ENCODE data around the gene TMEM41A.
"Not testable (repeated sequence)": the region's sequence is repeated elsewhere in the genome, so short reads cannot be mapped to it uniquely, and the experiment has no call there.

Gene TMEM41A

DNA sequence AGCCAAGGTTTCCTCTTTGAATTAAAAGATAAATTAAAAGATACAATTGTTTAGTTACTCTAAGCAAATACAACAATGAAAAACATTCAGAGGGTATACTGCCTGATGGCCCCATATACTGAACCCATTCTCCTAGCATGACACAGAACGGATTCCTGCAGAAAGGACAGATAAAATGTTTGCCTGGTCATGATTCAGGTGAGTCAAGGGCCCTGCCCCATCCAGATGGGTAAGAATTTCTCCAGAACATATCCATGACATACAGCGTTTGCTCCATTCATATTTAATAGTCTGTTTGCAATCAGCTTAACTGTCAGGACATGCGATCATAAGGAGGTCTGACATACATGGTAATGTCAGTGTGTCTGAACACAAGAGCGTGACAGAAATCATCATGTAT is 8.6 kb downstream of the TMEM41A start:
- no peak overlapping the region for H3K4me3 ChIP-seq (ENCODE audit: low read depth, low read length)
- TF ChIP-seq, protein P1, sequence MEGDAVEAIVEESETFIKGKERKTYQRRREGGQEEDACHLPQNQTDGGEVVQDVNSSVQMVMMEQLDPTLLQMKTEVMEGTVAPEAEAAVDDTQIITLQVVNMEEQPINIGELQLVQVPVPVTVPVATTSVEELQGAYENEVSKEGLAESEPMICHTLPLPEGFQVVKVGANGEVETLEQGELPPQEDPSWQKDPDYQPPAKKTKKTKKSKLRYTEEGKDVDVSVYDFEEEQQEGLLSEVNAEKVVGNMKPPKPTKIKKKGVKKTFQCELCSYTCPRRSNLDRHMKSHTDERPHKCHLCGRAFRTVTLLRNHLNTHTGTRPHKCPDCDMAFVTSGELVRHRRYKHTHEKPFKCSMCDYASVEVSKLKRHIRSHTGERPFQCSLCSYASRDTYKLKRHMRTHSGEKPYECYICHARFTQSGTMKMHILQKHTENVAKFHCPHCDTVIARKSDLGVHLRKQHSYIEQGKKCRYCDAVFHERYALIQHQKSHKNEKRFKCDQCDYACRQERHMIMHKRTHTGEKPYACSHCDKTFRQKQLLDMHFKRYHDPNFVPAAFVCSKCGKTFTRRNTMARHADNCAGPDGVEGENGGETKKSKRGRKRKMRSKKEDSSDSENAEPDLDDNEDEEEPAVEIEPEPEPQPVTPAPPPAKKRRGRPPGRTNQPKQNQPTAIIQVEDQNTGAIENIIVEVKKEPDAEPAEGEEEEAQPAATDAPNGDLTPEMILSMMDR (conservative IDR thresholded peaks at IDR 0.05; ENCODE audit: low read depth, low read length) = no peak
- DNase-seq (ENCODE audit: low read depth) = no peak

DNA sequence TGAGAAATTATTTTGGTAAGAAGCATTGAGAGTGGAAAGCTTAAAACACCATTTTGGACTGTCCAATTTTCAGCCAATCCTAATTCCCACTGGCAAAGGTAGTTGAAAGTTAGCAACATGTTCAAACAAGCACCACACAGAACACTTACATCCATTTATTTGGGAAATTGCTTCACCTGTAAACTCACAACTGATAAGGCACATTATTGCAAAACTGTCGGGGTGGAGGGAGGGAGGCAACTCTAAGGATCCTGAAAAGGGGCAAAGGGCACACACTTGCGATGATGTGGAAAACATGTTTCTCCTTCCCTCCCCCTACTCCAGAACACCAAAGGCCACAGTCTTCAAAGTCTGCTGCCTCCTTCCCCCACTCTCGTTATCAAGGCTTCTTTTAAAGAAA is 9.4 kb downstream of the TMEM41A start:
- H3K4me3 ChIP-seq (ENCODE audit: low read depth, low read length) = no peak overlapping the region
- DNase-seq (ENCODE audit: low read depth) = no peak
- TF ChIP-seq, protein P1 (conservative IDR thresholded peaks at IDR 0.05; ENCODE audit: low read depth, low read length) = no peak

DNA sequence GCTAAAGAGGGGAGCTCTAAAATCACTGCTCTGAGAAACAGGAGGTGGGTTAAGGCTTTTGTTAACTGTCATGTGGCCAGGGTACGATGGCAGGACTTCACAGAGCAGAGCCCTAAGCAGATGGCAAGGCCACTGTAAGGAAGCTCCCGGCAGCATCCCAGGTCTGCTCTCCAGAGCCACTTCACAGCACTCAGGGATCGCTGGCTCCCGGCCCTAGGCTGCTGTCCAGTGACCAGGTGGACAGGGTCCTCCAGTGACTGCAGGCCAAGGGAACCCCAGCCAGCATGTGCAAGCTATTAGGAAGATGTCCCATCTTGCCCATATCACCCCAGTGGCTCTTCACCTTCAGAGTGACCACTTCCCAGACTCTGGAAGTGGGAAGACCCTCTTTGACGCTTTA is 10.4 kb downstream of the TMEM41A start:
- no peak for DNase-seq (ENCODE audit: low read depth)
- TF ChIP-seq, protein P1 (conservative IDR thresholded peaks at IDR 0.05; ENCODE audit: low read depth, low read length) = no peak
- H3K4me3 ChIP-seq (ENCODE audit: low read depth, low read length) = no peak overlapping the region

DNA sequence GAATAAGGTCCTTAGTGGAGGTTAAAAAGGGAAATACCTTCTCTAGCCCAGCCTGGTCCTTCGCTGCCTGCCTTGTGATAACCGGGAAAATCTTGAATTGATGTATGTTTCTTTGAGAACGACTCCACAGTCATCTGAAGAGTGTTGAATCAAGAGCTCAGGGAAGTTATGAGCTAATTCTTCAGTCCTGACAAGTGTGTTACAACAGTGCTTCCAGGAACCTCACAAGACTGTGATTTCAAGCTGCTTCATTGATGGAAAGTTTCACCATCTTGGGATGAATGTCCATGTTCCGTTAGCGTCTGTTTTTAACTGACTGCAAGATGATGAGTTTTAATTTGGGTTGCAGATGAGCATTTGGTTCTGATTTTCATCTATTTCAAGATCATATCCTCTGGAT is 12.4 kb downstream of the TMEM41A start:
- TF ChIP-seq, protein P1 (conservative IDR thresholded peaks at IDR 0.05; ENCODE audit: low read depth, low read length) = no peak
- no peak overlapping the region for H3K4me3 ChIP-seq (ENCODE audit: low read depth, low read length)
- DNase-seq (ENCODE audit: low read depth) = no peak

DNA sequence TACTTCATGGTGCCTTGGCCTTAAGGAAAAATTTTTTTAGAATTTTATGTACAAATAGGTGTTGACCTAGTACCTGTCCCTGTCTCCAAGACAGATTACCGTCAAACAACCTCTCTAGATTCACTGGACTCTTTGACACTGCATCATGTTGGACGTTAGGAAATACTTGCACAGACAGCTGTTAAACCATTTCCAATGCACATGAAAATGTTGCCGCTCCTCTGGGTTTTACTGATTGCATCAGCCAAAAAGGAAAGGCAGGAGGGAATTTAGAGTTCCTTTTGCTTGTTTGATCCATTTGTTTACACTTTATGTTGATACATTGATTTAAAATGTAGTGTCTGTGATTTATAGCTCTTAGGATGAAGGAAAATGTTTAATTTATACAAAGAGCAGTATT is 14.5 kb downstream of the TMEM41A start:
- H3K4me3 ChIP-seq (ENCODE audit: low read depth, low read length) = no peak overlapping the region
- DNase-seq (ENCODE audit: low read depth) = no peak
- TF ChIP-seq, protein P1 (conservative IDR thresholded peaks at IDR 0.05; ENCODE audit: low read depth, low read length) = no peak

DNA sequence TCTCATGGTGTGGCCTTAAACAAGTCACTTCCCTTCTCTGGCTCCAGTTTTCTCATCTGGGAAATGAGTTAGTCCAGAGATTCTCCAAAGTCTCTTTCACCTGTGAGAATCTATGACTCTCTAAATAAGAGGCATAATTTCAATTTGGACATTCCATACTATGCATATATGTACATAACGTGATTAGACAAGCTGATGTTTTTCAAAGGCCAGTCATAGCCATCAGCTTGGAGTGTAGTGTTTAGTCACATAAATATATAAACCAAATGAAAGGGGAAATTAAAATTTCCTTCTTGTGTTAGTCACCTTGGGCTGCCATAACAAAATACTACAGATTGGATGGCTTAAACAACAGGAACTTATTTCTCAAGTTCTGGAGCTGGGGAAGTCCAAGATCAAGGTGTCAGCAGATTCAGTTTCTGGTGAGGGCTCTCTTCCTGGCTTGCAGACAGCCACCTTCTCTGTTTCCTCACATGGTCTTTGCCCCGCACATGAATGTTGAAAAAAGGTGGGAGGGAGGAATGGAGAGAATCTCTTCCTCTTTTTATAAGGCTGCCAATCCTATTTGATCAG is 19.4 kb downstream of the TMEM41A start:
- TF ChIP-seq, protein P1 (conservative IDR thresholded peaks at IDR 0.05; ENCODE audit: low read depth, low read length) = no peak
- DNase-seq (ENCODE audit: low read depth) = no peak
- no peak overlapping the region for H3K4me3 ChIP-seq (ENCODE audit: low read depth, low read length)

DNA sequence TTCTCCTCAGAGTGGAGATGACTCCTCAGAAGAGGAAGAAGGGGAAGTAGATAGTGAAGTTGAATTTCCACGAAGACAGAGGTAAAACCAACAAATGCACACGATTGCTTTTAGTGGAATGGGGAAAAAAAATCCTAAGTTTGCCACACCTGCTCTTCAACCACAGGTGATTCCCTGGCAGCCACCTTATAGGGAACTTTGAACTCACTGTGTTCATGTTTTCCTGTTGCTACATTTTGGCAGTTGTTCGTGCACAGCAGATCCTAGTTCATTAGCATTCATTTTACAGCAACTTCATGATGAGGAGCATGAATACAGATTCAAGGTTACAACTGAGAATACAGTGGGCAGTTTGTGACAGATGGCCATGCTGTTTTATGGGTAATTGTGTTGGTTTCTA is 21.5 kb downstream of the TMEM41A start:
- H3K4me3 ChIP-seq (ENCODE audit: low read depth, low read length) = no peak overlapping the region
- TF ChIP-seq, protein P1 (conservative IDR thresholded peaks at IDR 0.05; ENCODE audit: low read depth, low read length) = no peak
- no peak for DNase-seq (ENCODE audit: low read depth)

DNA sequence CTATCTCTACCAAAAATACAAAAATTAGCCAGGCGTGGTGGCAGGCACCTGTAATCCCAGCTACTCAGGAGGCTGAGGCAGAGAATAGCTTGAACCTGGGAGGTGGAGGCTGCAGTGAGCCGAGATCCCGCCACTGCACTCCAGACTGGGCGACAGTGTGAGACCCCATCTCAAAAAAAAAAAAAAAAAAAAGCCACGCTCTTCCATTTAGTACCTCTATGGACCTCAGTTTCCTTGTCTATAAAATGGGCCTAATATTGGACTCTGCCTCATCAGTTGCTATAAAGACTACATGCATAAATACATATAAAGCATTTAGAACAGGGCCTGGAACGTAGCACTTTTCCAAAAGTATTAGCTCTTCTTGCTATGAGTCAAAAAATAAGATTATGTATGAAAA is 23.9 kb downstream of the TMEM41A start:
- DNase-seq (ENCODE audit: low read depth); H3K4me3 ChIP-seq (ENCODE audit: low read depth, low read length): not testable (repeated sequence)
